ENCODE data around the gene NRIP1.

- TF ChIP-seq CTCF (IDR thresholded peaks at IDR 0.05) (no peak), POLR2A (IDR thresholded peaks at IDR 0.05) (no peak), POLR2AphosphoS5 (IDR thresholded peaks at IDR 0.05) (no peak)
These were observed 66.5 kb downstream of the NRIP1 start for GRCh38 chr21:14998336-14998735.
